COLO829 (cell line): ENCODE measurements around the gene HLCS.

Experiments
- DNase-seq: peaks from one replicate; pipeline ENCODE4 v3.0.0; 2012; ENCODE audit warnings: low spot score

Gene HLCS

DNA sequence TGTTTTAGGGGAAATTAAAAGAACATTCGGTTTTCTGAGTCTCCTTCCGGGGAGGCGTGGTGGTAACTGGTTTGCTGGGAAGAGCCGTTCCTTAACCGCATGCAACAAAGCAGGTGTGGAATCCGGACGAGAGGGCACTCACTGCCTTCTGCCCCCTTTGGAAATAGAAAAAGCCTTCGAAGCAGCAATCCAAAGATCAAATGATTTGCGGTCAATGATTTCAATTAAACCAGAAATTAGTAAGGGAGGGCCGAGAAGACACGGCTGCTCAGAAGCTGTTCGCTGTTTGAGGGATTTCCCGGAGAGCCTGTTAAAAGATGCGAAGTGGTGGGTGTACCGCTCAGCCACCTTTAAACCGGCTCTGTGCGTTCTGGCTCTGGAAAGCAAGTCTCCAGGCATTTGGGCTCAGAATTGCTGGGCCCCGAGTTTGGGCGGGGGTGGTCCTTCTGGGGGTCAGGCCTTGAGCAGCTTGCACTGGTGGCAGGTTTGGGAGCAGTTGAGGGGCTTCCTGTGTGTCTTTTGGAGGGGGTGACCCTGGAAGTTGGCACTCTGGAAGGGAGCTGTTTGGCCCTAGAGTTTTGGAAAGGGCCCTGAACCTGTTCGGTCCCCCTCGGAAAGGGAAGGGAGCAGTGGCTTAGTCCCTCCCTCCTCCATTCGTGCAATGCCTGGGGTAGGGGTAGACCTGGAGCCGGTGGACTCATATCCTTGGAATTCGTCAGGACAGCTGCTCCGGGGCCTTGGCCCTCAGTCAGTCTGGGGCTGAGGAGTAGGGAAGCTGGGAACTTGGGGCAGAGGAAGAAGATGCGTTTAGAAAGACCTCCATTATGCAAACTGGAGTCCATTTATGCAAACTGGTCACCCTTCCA lies 264.5 kb downstream of the HLCS start:
- no peak for DNase-seq

DNA sequence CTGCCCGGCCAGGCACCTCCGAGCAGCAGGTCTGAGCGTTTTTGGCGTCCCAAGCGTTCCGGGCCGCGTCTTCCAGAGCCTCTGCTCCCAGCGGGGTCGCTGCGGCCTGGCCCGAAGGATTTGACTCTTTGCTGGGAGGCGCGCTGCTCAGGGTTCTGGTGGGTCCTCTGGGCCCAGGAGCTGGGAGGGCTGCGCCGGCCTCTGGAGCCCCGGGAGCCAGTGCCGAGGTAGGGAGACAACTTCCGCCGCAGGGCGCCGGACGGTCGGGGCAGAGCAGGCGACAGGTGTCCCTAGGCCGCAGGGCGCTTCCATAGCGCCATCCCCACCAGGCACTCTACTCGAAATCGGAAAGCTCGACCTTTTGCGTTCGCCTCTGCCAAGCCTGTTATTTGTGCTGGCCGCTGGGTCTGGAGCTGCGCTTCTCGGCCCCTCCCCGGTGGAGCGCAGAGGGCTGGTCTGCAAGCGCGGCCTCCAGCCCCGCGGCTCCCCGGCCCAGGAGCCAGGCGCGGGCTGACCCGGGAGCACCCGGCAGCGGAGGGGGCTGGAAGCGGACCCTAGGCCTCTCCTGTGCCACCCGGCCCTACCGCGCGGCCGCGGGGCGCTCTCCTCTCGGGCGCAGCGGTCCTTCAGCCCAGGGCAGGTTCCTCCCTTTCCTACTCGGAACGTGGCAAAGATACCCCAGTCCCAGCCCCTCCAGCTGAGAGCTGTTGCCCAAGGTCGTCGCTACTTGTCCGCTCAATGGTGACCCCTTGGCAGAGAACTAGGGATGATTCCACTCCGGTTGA lies 265.3 kb downstream of the HLCS start:
- no peak for DNase-seq
